Nephron (organoid): ENCODE data around the gene FOXC2.

ENCODE experiments used
- H3K27ac Mint-ChIP-seq, 3 experiments: 2 replicates each; pipeline ENCODE4 v1.8.0; 2020; ENCODE audit warnings: mixed read lengths in 3 of 3, mild to moderate bottlenecking in 2 of 3, moderate library complexity in 1 of 3
- H3K27me3 Mint-ChIP-seq: 2 replicates; pipeline ENCODE4 v1.8.0; 2021; ENCODE audit warnings: low read depth, mild to moderate bottlenecking, moderate library complexity, mixed read lengths
- H3K36me3 Mint-ChIP-seq: 2 replicates; pipeline ENCODE4 v1.8.0; 2020; ENCODE audit warnings: low read depth, mixed read lengths
- H3K4me1 Mint-ChIP-seq: 2 replicates; pipeline ENCODE4 v1.8.0; 2020; ENCODE audit warnings: mixed read lengths
- H3K4me3 Mint-ChIP-seq, 3 experiments: 2 replicates each; pipeline ENCODE4 v1.8.0; 2020; ENCODE audit warnings: mild to moderate bottlenecking in 3 of 3, mixed read lengths in 3 of 3, moderate library complexity in 2 of 3
- H3K9me3 Mint-ChIP-seq: 2 replicates; pipeline ENCODE4 v1.8.0; 2020; ENCODE audit warnings: mixed read lengths
- TF ChIP-seq, protein P1 (sequence below), 3 experiments: fragments of 200-600 bp; sonication (generic); IDR thresholded peaks; one replicate each; pipeline ENCODE4 v1.5.0; 2021; ENCODE audit warnings: antibody characterized with exemption in 3 of 3; ENCODE audit not compliant: unreplicated experiment in 3 of 3

FOXC2 gene

DNA sequence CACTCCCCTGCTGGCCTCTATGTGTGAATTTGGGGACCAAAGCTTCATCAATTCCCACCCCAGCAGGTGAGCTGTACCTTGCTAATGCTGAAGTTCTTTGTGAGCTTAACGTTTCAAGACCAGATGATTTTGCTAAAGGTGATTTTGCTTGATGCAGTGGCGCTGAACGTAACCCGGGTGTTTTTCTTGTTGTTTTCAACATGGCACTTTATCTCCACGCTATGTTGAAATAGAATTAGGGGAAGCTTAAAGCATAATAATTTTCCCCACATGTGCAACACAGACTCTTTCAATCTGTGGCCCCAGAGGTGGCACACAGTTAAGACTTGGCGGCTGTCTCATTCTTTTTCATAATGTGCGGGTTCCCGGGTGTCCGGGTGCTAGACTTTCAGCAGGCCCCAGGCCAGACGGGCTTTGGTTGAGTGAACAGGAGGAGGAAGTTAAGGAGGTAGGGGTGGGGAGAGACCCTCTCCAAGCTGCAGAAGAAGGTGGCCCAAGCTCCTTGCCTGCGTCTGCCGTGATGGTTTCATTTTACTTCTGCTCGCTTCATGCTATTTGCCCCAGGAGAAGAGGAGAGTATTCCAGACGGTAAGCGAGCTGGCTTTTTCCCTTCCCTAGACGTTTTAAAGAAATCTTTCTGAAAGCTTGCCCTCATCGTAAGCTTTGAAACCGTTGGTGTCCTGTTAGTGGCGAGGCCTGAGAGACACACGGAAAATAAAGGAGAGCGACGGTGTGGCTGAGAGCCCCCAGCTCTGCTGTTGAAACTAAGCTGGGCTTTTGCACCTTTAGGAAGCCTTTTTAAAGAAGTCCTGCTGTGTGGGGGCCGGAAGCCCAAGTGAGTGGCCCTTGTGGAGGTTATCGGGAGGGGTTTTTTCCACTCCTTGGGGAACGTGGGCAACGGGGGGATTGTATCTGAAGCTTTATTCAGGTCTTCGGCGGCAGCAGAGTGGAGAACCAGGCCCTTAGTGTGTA is 4.2 kb downstream of the FOXC2 start:
- Mint-ChIP-seq H3K27ac (peak overlapping the region; percentile 89 to 97 (median 95)), H3K4me3 (peak overlapping the region; percentile 87 to 90 (median 89)), H3K9me3 (no peaks in the 10 kb centered on the region), H3K36me3 (peaks cover 53% of the 10 kb centered on the region), H3K4me1 (peaks cover 32% of the 10 kb centered on the region), H3K27me3 (peaks cover 89% of the 10 kb centered on the region)
- TF ChIP-seq, protein P1, sequence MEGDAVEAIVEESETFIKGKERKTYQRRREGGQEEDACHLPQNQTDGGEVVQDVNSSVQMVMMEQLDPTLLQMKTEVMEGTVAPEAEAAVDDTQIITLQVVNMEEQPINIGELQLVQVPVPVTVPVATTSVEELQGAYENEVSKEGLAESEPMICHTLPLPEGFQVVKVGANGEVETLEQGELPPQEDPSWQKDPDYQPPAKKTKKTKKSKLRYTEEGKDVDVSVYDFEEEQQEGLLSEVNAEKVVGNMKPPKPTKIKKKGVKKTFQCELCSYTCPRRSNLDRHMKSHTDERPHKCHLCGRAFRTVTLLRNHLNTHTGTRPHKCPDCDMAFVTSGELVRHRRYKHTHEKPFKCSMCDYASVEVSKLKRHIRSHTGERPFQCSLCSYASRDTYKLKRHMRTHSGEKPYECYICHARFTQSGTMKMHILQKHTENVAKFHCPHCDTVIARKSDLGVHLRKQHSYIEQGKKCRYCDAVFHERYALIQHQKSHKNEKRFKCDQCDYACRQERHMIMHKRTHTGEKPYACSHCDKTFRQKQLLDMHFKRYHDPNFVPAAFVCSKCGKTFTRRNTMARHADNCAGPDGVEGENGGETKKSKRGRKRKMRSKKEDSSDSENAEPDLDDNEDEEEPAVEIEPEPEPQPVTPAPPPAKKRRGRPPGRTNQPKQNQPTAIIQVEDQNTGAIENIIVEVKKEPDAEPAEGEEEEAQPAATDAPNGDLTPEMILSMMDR (IDR thresholded peaks at IDR 0.05; ENCODE audit: unreplicated experiment in 3 of 3) = no peak

DNA sequence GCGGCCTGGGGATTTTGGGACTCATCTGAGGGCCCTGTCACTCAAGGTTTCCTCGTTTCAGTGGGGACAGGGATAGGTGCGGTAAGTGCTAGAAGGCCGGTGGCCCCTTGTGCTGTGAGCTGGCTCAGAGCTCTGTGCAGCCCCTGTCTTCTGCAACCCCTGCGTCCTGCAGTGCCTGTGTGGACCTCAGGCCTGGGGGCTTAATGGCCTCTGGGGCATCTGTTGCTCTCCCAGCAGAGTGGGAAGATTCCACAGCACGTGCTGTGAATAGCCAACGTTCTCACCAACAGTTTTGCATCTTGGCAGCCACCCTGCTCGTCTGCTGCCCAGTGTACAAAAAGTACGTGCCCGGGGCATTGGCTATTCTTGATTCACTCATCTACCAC is 4.9 kb downstream of the FOXC2 start:
- Mint-ChIP-seq H3K4me3 (peak overlapping the region; percentile 87 to 90 (median 89)), H3K27me3 (peaks cover 89% of the 10 kb centered on the region), H3K27ac (peak overlapping the region; percentile 89 to 97 (median 95)), H3K9me3 (no peaks in the 10 kb centered on the region), H3K36me3 (peaks cover 53% of the 10 kb centered on the region), H3K4me1 (peaks cover 38% of the 10 kb centered on the region)
- TF ChIP-seq, protein P1 (IDR thresholded peaks at IDR 0.05; ENCODE audit: unreplicated experiment in 3 of 3) = no peak

DNA sequence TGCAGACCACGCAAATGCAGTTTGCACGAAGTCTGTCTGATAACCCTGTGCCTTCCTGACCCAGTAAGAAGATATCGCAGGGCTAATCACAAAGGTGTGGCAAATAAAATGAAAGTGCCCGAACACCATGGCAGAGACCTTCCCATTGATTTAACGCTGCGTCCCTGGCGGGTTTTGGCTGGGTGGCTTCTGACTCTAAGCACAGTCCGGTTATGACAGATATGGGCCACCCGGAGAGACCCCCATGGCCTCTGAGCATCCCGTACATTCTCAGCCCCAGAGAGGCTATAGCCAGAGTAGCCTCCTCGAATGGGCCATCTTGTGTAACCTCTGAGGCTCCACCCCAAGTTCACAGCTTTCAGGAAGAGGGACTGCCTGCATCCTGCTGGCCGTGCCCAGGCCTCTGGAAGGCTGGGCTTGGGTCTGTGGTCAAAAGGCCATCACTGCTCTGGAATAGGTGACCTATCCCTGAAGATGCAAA is 5.5 kb downstream of the FOXC2 start:
- TF ChIP-seq, protein P1 (IDR thresholded peaks at IDR 0.05; ENCODE audit: unreplicated experiment in 3 of 3) = no peak
- Mint-ChIP-seq H3K4me3 (peak overlapping the region; percentile 87 to 90 (median 89)), H3K27me3 (peaks cover 92% of the 10 kb centered on the region), H3K9me3 (no peaks in the 10 kb centered on the region), H3K36me3 (peaks cover 53% of the 10 kb centered on the region), H3K4me1 (peaks cover 41% of the 10 kb centered on the region), H3K27ac (peak overlapping the region; percentile 89 to 97 (median 95))

DNA sequence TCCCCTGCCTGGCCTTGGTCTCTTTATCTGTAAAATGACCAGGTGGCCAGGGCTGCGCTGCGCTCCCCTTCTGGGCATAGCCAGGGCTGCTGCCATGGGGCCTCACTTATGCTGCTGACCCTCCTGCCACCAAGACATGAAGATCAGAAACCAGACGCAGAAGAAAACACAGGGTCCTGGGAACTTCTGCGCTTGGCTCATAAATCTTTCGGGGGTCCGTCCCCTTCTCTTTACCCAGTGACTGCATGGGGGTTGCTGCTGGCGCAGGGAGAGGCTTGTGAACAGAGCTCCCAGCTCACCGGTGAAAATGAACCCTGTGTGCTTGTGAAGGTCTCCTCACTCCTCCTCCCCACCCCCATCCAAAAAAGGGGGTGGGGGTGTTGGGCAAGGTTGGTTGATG is 6.0 kb downstream of the FOXC2 start:
- Mint-ChIP-seq H3K9me3 (no peaks in the 10 kb centered on the region), H3K4me1 (peaks cover 47% of the 10 kb centered on the region), H3K27ac (peak overlapping the region; percentile 89 to 97 (median 95)), H3K36me3 (peaks cover 53% of the 10 kb centered on the region), H3K27me3 (peaks cover 93% of the 10 kb centered on the region), H3K4me3 (peak overlapping the region; percentile 87 to 90 (median 89))
- TF ChIP-seq, protein P1 (IDR thresholded peaks at IDR 0.05; ENCODE audit: unreplicated experiment in 3 of 3) = no peak

DNA sequence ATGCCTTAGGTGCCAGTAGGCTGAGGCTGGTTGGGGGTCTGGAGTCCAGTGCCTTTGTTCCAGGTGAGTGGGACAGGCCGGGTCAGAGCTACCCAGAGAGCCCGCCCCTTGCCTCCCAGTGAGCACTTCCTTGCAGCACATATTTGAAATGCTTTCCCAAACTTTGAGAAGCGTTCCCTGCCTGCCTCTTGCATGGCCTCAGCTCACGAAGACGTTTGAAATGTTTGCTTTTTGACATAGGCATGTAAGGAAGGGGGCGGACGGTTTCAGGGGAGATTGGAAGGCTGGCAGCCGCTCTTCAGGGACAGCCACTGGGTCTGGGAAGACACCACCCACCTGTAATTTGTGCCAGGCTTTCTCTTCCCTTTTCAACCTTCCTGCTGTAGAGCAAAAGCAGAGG is 6.6 kb downstream of the FOXC2 start:
- Mint-ChIP-seq H3K4me3 (peak overlapping the region; percentile 65 to 90 (median 87)), H3K4me1 (peaks cover 53% of the 10 kb centered on the region), H3K27me3 (peaks cover 98% of the 10 kb centered on the region), H3K27ac (peak overlapping the region; percentile 30 to 97 (median 94)), H3K9me3 (no peaks in the 10 kb centered on the region), H3K36me3 (peaks cover 53% of the 10 kb centered on the region)
- TF ChIP-seq, protein P1 (IDR thresholded peaks at IDR 0.05; ENCODE audit: unreplicated experiment in 3 of 3) = no peak
